Gastroesophageal sphincter (tissue), 3 donors: ENCODE measurements around the gene MMD2.

Experiments
- CTCF ChIP-seq, 4 experiments: fragments of 200-600 bp in 2 of 4; fragments of 450-650 bp in 2 of 4; sonication (generic) in 1 of 4; IDR thresholded peaks; one replicate each; pipeline ENCODE4 v1.5.1; 2017 to 2019; ENCODE audit warnings: antibody characterized with exemption in 4 of 4, mild to moderate bottlenecking in 2 of 4, moderate library complexity in 2 of 4
- POLR2A ChIP-seq, 2 donors: fragments of 450-650 bp; IDR thresholded peaks; one replicate each; pipeline ENCODE4 v1.6.1; 2017; ENCODE audit warnings: antibody characterized with exemption in 2 of 2, mild to moderate bottlenecking in 2 of 2, moderate library complexity in 1 of 2

DNA sequence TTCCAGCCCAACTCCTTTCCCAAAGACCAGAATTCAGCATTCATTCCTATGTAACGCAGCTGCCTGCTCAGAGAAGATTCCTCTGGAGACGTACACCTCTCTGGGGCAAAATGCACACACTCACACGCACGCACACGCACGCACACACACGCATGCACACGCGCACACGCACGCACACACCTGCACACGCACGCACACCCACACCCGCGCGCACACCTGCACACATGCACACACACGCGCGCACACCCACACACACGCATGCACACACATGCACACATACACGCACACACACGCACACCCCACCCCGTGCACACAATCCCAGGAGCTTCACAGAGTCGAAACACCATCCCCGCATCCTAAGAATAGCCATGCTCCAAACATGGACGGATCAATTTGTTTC lies 13.0 kb downstream of the MMD2 start:
- TF ChIP-seq CTCF (IDR thresholded peaks at IDR 0.05) (no peak), POLR2A (IDR thresholded peaks at IDR 0.05) (no peak)
